SK-N-SH treated with all-trans-retinoic acid at 6 μM for 48 hours (cell line): ENCODE results near the gene RSPRY1.

ENCODE experiments used
- ATAC-seq: fragments of 200-7000 bp; cut with Tn5 transposase; 3 replicates; pipeline ENCODE4 v1.9.1; 2020; ENCODE audit warnings: mild to moderate bottlenecking, moderate library complexity
- CREB5 ChIP-seq: fragments of 250-450 bp; sonication (Bioruptor Pico); IDR thresholded peaks from 2 replicates; pipeline ENCODE4 v1.5.1; 2020; ENCODE audit warnings: low read depth, mild to moderate bottlenecking, moderate library complexity
- CSDC2 ChIP-seq: fragments of 250-450 bp; sonication (Bioruptor Pico); IDR thresholded peaks from 2 replicates; pipeline ENCODE4 v1.5.0; 2020; ENCODE audit warnings: mild to moderate bottlenecking, moderate library complexity
- CSRNP3 ChIP-seq: fragments of 250-450 bp; sonication (Bioruptor Pico); IDR thresholded peaks from 2 replicates; pipeline ENCODE4 v1.5.1; 2021; ENCODE audit warnings: mild to moderate bottlenecking, moderate library complexity
- ESRRG ChIP-seq: fragments of 250-450 bp; sonication (Bioruptor Pico); IDR thresholded peaks from 2 replicates; pipeline ENCODE4 v1.6.1; 2021; ENCODE audit warnings: mild to moderate bottlenecking
- GLIS3 ChIP-seq: fragments of 250-450 bp; sonication (Bioruptor Pico); IDR thresholded peaks from 2 replicates; pipeline ENCODE4 v1.5.0; 2020; ENCODE audit warnings: mild to moderate bottlenecking, moderate library complexity
- ISL1 ChIP-seq: fragments of 250-450 bp; sonication (Bioruptor Pico); IDR thresholded peaks from 2 replicates; pipeline ENCODE4 v2.1.2; 2022; ENCODE audit warnings: mild to moderate bottlenecking, moderate library complexity
- OSR1 ChIP-seq: fragments of 250-450 bp; sonication (Bioruptor Pico); IDR thresholded peaks from 2 replicates; pipeline ENCODE4 v1.8.0; 2022; ENCODE audit warnings: moderate library complexity, mild to moderate bottlenecking, inconsistent platforms
- SNAI2 ChIP-seq: fragments of 250-450 bp; sonication (Bioruptor Pico); IDR thresholded peaks from 2 replicates; pipeline ENCODE4 v1.5.0; 2020; ENCODE audit warnings: mild to moderate bottlenecking, moderate library complexity
- TCF4 ChIP-seq: fragments of 250-450 bp; sonication (Bioruptor Pico); IDR thresholded peaks from 2 replicates; pipeline ENCODE4 v1.8.0; 2021; ENCODE audit warnings: mild to moderate bottlenecking, moderate library complexity, borderline replicate concordance
- TOX ChIP-seq: fragments of 250-450 bp; sonication (Bioruptor Pico); IDR thresholded peaks from 2 replicates; pipeline ENCODE4 v1.8.0; 2021; ENCODE audit warnings: mild to moderate bottlenecking, moderate library complexity, borderline replicate concordance
- TSHZ2 ChIP-seq: fragments of 250-450 bp; sonication (Bioruptor Pico); IDR thresholded peaks from 2 replicates; pipeline ENCODE4 v1.5.0; 2020; ENCODE audit warnings: mild to moderate bottlenecking, moderate library complexity
- ZC3H10 ChIP-seq: fragments of 250-450 bp; sonication (Bioruptor Pico); IDR thresholded peaks from 2 replicates; pipeline ENCODE4 v1.5.1; 2021; ENCODE audit warnings: mild to moderate bottlenecking, moderate library complexity
- ZFP3 ChIP-seq: fragments of 250-450 bp; sonication (Bioruptor Pico); IDR thresholded peaks from 2 replicates; pipeline ENCODE4 v1.5.0; 2020; ENCODE audit warnings: mild to moderate bottlenecking, moderate library complexity
- ZFP30 ChIP-seq: fragments of 450-650 bp; formaldehyde crosslinking; IDR thresholded peaks from 2 replicates; pipeline ENCODE4 v1.5.0; 2022; ENCODE audit warnings: mild to moderate bottlenecking, moderate library complexity
- ZNF565 ChIP-seq: fragments of 450-650 bp; formaldehyde crosslinking; conservative IDR thresholded peaks from 2 replicates; pipeline ENCODE4 v1.5.0; 2020; ENCODE audit warnings: low read depth, mild to moderate bottlenecking, moderate library complexity
- ZNF70 ChIP-seq: fragments of 450-650 bp; formaldehyde crosslinking; IDR thresholded peaks from 2 replicates; pipeline ENCODE4 v1.5.0; 2020; ENCODE audit warnings: mild to moderate bottlenecking, moderate library complexity
- TF ChIP-seq, protein P1 (sequence below): fragments of 250-450 bp; sonication (Bioruptor Pico); IDR thresholded peaks from 2 replicates; pipeline ENCODE4 v1.8.0; 2020; ENCODE audit warnings: mild to moderate bottlenecking, moderate library complexity, borderline replicate concordance
- TF ChIP-seq, protein P2 (sequence below): fragments of 250-450 bp; sonication (Bioruptor Pico); IDR thresholded peaks from 2 replicates; pipeline ENCODE4 v1.8.0; 2021; ENCODE audit warnings: low read depth, mild to moderate bottlenecking, moderate library complexity, borderline replicate concordance

The RSPRY1 gene

DNA sequence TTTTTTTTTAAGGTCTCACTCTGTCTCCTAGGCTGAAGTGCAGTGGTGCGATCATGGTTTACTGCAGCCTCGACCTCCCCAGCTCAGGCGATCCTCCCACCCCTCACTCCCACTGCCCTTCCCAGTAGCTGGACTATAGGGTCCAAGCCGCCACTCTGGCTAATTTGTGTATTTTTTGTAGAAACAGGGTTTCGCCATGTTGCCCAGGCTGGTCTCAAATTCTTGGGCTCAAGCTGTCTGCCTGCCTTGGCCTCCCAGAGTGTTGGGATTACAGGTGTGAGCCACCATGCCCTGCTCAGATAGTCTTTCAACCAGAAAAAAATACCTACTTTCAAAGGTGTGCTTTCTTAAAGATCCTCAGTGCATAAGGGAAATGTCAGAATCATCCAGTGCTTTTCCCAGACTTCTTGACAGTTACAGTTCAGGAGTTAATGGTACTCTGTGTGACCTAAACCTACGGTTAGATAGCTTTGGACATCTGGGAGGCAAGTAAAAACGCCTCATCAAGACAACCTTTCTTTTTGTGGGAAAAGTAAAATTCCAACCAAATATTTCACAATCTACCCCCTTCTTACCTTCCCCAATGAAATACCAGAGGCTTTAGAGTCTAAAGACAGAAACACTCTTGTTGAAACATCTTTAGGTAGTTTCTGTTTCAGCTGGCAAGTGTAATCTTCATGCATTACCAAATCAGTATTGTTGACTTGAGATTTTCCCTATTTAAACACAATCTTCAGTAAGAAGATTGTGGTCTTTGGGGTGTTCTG lies 6.8 kb downstream of the RSPRY1 start:
- no peak for ATAC-seq
- no peak for TF ChIP-seq TOX (CRISPR knock-in tag)
- no peak for TF ChIP-seq OSR1
- TF ChIP-seq CSRNP3: no peak
- TF ChIP-seq ZFP3: no peak
- TF ChIP-seq GLIS3 (CRISPR knock-in tag): no peak
- no peak for TF ChIP-seq CREB5 (CRISPR knock-in tag)
- no peak for TF ChIP-seq ZFP30 (CRISPR knock-in tag)
- no peak for TF ChIP-seq ZC3H10 (CRISPR knock-in tag)
- TF ChIP-seq CSDC2 (CRISPR knock-in tag): no peak
- TF ChIP-seq ESRRG (CRISPR knock-in tag): no peak
- TF ChIP-seq, protein P1, sequence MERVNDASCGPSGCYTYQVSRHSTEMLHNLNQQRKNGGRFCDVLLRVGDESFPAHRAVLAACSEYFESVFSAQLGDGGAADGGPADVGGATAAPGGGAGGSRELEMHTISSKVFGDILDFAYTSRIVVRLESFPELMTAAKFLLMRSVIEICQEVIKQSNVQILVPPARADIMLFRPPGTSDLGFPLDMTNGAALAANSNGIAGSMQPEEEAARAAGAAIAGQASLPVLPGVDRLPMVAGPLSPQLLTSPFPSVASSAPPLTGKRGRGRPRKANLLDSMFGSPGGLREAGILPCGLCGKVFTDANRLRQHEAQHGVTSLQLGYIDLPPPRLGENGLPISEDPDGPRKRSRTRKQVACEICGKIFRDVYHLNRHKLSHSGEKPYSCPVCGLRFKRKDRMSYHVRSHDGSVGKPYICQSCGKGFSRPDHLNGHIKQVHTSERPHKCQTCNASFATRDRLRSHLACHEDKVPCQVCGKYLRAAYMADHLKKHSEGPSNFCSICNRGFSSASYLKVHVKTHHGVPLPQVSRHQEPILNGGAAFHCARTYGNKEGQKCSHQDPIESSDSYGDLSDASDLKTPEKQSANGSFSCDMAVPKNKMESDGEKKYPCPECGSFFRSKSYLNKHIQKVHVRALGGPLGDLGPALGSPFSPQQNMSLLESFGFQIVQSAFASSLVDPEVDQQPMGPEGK (CRISPR knock-in tag): no peak

DNA sequence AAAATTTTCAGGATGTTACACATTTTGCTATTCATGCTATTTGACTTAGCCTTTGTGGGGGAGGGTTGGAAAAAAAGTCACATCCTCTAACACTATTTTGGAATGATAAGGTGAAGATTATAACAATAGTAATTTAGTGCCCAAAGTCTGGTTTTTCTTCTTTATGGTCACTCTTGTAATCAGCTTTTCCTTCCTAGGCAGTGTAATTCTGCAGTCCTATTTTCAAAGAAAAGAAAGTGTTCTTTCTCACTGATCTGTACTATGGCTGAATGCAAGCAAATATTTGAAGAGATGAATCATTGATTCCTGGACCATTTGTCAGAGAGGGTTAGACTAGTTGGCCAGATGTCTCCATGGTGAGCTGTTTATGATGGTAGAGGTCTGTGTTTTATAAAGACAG lies 8.4 kb downstream of the RSPRY1 start:
- peak; percentile 97 for ATAC-seq
- peak; percentile 52 for TF ChIP-seq ISL1 (CRISPR knock-in tag)
- no peak for TF ChIP-seq TSHZ2 (CRISPR knock-in tag)
- TF ChIP-seq, all 23 proteins: peak for 1

- ATAC-seq: no peak
- TF ChIP-seq GLIS3 (CRISPR knock-in tag) (no peak), CSRNP3 (no peak), ZNF70 (no peak), ZC3H10 (CRISPR knock-in tag) (no peak), CSDC2 (CRISPR knock-in tag) (no peak), ZFP30 (CRISPR knock-in tag) (no peak), SNAI2 (CRISPR knock-in tag) (no peak), TCF4 (CRISPR knock-in tag) (no peak), ZNF565 (CRISPR knock-in tag) (no peak), ZFP3 (no peak), TOX (CRISPR knock-in tag) (no peak), CREB5 (CRISPR knock-in tag) (no peak)
- TF ChIP-seq, protein P1 (CRISPR knock-in tag): no peak
- TF ChIP-seq, protein P2, sequence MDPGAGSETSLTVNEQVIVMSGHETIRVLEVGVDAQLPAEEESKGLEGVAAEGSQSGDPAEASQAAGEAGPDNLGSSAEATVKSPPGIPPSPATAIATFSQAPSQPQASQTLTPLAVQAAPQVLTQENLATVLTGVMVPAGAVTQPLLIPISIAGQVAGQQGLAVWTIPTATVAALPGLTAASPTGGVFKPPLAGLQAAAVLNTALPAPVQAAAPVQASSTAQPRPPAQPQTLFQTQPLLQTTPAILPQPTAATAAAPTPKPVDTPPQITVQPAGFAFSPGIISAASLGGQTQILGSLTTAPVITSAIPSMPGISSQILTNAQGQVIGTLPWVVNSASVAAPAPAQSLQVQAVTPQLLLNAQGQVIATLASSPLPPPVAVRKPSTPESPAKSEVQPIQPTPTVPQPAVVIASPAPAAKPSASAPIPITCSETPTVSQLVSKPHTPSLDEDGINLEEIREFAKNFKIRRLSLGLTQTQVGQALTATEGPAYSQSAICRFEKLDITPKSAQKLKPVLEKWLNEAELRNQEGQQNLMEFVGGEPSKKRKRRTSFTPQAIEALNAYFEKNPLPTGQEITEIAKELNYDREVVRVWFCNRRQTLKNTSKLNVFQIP: no peak
These were observed 10.2 kb downstream of the RSPRY1 start for GRCh38 chr16:57196286-57196685.
